Activated CD4-positive, alpha-beta T cell treated with anti-CD3 and anti-CD28 coated beads for 48 hours (primary cell): Measurements from ENCODE around the gene ZNF273.
"Not testable (repeated sequence)": the region's sequence is repeated elsewhere in the genome, so short reads cannot be mapped to it uniquely, and the experiment has no call there.

Source experiments
- DNase-seq: peaks from one replicate; pipeline ENCODE4 v3.0.0-alpha.2; 2020

Gene ZNF273

DNA sequence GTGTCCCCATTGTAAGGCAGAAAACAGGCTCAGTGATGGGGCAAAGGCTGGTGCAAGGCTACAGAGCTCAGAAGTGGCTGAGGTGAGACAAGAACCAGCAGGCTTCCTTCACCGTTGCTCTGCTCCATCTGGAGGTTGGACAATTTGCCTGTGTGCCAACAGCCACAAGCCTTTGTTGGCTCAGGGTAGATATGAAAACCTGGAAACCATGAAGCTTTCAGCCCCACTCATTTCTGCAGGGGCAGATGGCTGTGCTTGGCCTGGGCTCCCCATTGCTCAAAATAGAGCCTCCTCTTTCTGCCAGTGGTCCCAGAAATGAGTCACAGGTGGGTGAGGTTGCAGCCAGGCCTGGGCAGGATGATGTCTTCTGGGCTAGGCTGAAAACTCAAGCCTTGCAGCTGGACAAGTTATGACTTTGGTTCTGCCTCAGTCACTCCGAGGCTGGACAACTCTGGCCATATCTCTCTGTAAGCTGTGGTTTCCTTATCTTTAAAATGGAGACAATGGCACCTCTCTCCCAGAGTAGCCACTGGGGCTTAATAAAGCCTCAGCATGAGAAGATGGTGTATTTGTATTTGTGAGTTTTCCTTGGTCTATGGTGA, 12.2 kb upstream of the ZNF273 start:
- DNase-seq = no peak

DNA sequence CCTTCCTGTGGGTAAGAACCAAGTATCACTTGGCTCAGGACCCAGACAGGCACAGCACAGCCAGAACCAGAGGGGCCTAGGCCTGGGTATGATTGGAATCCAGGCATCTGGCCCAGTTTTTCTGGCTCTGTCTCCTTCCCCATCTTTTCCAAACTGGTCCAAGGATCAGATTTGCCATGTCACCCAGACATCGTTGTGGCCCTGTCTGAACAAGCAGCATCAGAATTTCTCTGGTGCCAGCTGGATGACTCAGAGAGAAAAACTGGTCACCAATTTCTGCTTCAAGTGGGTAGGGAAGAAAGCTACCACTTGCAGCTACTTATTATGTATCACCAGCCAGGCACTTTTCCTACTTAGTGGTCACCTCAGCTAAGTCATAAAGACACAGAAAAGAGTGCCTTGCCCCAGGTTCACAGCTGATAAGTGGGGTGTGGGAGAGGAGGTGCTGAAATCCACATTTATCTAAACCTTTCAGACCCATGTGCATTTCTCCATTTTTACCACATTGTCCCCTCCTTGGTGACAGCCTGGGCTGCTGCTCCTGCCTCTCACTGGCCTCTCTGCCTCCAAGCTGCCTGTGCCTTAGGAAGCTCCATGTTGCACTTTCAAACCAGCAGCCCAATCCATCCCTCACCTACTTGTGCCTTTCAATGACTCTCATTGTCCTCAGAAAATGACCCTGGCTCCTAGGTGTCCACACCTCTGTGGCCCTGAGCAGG, 11.6 kb upstream of the ZNF273 start:
- not testable (repeated sequence) for DNase-seq

DNA sequence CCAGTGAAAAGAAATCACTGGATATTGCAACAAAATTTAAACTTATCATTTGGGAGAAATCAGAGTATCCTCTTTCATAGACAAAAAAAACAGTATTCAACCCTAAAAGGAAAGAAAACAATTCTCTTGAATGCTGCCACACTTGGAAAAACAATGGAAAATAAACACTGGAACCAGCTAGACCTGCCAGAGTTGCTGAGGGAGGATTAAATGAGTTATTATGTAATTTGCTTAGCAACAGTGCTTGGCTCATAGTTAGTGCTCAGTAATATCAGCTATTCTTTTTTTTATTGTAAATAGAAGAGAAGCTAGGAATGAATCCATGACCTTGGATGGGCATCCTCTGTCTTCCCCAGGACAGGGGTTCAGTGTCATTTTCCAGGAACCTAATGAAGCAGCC, 11.0 kb upstream of the ZNF273 start:
- DNase-seq = no peak

DNA sequence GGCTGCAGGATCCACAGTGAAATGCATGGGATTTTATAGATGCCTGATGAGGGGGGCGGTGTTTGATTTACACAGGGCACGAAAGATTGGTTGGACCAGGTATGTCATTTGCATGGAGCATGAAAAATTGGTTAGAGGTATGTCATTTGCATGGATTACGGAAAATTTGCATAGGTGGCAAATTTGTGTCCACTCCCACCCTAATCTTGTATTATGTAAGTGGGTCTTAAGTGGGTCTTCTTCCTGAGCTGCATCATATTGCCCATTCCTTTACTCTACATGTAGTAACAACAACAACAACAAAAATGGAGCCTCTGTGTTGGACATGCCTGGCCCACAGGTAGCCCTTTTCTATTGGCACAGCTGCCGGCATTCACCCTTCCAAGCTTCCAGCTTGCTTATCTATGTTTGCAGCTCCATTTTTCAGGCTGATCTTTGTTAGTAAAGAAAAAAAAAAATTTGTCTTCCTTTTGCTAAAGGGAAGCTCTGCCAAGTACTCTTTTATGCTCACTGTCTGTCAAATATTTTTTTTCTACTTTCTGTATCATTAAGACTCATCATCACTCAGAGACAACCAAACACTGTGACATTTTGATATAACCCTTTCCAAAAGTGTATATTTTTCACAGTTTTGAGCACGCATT, 10.3 kb upstream of the ZNF273 start:
- no peak for DNase-seq

DNA sequence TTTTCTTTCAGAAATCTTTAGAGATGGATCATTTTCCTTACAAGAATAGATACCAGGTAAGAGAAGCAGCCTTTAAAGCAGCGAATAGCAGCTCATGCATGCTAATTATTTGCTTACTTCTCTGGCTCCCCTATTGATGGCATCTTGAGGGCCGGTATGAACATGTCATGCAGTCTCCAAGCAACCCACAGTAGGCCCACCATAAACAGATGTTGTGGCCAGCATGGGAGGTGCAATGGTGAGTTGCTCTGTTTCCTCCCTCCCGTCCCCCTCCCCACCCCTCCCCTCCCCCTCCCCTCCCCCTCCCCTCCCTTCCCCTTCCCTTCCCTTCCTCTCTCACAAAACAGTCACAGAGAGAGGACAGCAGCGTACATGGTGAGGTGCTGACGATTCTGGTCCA, 9.7 kb upstream of the ZNF273 start:
- no peak for DNase-seq

DNA sequence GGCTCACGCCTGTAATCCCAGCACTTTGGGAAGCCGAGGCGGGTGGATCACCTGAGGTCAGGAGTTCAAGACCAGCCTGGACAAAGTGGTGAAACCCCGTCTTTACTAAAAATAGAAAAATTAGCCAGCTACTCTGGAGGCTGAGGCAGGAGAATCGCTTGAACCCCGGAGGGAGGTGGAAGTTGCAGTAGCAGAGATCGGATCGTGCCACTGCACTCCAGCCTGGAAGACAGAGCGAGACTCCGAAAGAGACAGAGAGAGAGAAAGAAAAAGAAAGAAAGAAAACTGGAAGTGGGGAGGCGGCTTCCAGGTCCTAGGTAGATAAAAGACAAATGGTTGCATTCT, 640 bp upstream of the ZNF273 start:
- not testable (repeated sequence) for DNase-seq

DNA sequence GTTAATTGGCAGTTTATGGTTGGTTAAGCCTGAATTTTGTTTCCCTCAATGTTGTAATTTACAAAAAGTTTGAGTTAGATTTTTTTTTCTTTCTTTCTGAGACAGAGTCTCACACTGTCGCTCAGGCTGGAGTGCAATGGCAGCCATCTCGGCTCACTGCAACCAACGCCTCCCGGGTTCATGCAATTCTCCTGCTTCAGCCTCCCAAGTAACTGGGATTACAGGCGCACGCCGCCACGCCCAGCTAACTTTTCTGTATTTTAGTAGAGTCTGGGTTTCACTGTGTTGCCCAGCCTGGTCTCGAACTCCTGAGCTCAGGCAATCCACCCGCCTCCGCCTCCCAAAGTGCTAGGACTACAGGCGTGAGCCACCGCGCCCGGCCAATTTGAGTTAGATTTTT, 935 bp downstream of the ZNF273 start:
- DNase-seq = no peak

DNA sequence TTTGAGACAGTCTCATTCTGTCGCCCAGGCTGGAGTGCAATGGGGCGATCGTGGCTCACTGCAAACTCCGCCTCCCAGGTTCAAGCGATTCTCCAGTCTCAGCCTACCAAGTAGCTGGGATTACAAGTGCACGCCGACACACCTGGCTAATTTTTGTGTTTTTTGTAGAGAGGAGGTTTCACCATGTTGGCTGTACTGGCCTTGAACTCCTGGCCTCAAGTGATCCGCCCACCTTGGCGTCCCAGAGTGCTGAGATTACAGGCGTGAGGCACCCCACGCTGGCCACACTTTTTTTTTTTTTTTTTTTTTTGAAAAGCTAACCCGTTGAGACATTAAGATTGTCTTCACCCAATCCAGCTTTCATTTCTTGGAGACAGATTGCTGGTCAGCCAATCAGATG, 2.1 kb downstream of the ZNF273 start:
- DNase-seq = no peak

DNA sequence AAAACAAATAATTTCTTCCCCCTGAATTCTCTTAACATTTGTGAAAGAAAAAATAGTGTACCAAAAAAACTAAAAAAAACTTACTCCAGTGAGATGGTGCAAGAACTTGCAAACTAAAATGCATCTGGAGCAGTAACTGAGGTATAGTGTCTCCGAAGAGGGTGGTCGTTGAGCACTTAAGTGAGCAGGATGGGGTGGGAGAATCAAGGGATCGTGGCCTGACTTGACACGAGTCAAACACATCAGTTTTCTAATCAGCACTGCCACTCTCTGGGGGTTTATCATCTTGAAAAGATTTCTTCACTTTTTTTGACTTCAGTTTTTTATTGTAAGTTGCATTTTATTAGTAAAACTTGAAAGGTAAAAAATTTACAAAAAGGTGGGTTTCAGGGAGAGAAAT, 2.5 kb downstream of the ZNF273 start:
- DNase-seq = no peak

DNA sequence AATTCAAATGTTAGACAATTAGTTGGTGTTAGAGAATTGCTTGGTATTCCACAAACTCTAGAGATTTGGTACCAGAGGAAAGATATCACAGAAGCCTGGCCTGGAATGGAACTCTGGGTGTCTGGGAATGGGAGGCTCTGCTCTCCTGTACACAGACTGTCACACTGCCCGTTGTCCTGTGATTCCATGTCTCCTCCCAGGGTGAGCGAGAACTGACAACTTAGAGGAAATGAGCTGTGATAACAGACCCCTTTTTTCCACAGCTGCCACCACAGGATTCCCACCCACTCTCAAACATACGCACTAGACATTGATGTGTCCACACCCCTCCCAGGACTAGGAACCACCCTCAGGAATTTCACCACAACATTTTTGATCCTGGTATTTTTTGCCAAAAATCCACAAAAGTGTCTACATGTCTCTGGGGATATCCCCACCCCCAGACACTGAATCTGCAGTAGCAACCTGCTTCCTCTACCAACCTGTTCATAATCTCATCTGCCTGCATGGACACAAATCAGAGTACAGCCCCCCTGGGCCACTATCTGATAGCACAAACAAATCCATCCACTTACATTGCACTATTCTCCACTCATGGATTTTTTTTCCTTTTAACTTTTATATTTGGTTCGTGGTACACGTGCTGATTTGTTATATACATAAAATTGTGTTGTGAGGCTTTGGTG, 4.7 kb downstream of the ZNF273 start:
- DNase-seq = no peak

DNA sequence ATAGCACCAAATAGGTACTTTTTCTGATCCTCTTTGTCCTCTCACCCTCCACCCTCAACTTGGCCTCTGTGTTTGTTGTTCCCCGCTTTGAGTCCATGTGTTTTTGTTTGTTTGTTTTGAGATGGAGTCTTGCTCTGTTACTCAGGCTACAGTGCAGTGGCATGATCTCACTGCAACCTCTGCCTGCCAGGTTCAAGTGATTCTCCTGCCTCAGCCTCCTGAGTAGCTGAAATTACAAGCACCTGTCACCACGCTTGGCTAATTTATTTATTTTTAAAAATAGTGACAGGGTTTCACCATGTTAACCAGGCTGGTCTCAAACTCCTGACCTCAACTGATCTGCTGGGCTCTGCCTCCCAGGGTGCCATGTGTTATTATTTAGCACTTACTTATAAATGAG, 5.3 kb downstream of the ZNF273 start:
- DNase-seq = no peak

DNA sequence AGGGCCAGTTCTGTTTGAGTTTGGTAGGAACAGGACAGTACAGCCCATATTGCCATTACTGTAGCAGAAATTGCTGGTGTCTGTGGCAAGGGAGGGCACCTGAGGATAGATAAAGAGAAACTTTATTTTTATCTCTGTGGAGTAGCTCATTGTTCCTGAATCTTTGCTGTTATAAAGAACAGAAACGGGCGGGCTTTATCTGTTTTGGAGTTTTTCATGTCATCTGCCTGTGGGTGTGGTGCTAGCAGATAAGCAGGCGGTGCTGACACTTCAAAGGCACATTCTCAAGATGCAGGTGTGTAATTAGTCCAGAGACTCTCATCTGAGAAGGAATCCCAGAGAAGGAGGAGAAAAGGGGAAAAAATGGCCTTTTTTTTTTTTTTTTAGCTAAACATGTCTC, 11.5 kb downstream of the ZNF273 start:
- DNase-seq = no peak

DNA sequence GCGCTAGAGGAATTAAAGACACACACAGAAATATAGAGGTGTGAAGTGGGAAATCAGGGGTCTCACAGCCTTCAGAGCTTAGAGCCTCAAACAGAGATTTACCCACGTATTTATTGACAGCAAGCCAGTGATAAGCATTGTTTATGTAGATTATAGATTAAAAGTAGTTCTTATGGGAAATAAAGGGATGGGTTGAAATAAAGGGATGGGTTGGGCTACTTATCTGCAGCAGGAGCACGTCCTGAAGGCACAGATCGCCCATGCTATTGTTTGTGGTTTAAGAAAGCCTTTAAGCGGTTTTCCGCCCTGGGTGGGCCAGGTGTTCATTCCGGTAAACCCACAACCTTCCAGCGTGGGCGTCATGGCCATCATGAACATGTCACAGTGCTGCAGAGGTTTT, 12.2 kb downstream of the ZNF273 start:
- not testable (repeated sequence) for DNase-seq

DNA sequence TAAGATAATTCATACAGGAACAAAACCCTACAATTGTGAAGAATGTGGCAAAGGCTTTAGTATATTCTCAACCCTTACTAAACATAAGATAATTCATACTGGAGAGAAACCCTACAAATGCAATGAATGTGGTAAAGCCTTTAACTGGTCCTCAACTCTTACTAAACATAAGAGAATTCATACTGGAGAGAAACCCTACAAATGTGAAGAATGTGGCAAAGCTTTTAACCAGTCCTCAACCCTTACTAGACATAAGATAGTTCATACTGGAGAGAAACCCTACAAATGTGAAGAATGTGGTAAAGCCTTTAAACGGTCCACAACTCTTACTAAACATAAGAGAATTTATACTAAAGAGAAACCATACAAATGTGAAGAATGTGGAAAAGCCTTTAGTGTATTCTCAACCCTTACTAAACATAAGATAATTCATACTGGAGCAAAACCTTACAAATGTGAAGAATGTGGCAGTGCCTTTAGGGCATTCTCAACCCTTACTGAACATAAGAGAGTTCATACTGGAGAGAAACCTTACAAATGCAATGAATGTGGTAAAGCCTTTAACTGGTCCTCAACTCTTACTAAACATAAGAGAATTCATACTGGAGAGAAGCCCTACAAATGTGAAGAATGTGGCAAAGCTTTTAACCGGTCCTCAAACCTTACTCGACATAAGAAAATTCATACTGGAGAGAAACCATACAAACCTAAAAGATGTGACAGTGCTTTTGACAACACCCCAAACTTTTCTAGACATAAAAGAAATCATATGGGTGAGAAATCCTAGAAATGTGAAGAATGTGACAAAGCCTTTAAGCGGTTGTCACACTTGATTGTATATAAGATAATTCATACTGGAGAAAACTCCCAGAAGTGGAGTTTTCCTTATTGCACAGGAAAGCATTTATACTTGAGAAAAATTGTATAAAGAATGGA, 25.4 kb downstream of the ZNF273 start:
- DNase-seq = not testable (repeated sequence)

DNA sequence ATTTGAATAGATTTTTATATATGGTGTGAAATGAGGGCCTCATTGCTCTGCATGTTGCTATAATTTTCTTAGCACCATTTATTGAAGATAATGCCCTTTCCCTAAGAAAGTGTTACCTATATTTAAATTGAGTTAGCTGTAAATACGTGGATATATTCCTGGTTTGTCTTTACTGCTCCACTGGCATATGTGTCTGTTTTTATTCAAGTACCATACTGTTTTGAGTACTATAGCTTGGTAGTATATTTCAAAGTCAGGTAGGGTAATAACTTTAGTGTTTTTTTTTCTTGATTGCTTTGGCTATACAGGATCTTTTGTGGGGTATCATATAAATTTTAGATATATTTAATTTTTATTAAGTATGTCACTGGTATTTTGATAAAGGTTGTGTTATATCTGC, 31.4 kb downstream of the ZNF273 start:
- DNase-seq = no peak

DNA sequence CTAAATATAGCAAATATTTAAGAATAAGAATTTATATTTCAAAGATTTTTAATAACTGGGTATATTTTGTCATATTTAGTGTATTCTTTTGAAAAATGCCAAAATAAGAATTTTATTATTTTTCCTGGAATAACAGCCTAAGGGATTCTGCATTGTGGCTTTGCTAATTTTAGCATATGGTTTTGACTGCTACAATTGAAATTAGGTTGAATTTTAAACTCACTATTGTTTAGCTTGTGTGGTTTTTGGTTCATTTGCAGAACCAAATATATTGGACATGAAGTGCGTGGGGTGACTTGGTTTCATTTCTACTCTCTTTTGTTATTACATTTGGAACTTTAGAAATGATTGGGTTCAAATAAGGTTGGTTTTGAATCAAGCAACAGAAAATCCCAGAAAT, 35.5 kb downstream of the ZNF273 start:
- no peak for DNase-seq

DNA sequence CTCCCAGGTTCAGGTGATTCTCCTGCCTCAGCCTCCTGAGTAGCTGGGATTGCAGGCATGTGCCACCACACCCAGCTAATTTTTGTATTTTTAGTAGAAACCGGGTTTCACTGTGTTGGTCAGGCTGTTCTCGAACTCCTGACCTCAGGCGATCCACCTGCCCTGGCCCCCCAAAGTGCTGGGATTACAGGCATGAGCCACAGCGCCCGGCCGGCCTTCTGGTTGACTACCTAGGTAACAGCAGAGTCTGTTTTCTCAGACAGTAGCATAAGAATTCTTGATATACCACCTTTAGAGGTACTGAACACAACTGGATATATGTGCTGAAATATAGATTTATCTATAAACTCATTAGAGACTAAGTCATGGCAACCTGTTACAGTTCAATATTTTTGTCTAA, 36.9 kb downstream of the ZNF273 start:
- not testable (repeated sequence) for DNase-seq

DNA sequence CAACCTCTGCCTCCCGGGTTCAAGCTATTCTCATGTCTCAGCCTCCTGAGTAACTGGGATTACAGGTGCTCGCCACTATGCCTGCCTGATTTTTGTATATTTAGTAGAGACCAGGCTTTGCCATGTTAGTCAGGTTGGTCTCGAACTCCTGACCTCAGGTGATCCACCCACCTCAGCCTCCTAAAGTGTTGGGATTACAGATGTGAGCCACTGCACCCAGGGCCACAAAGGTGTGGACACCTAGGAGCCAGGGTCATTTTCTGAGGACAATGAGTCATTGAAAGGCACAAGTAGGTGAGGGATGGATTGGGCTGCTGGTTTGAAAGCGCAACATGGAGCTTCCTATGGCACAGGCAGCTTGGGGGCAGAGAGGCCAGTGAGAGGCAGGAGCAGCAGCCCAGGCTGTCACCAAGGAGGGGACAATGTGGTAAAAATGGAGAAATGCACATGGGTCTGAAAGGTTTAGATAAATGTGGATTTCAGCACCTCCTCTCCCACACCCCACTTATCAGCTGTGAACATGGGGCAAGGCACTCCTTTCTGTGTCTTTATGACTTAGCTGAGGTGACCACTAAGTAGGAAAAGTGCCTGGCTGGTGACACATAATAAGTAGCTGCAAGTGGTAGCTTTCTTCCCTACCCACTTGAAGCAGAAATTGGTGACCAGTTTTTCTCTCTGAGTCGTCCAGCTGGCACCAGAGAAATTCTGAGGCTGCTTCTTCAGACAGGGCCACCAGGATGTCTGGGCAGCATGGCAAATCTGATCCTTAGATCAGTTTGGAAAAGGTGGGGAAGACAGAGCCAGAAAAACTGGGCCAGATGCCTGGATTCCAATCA, 41.8 kb downstream of the ZNF273 start:
- not testable (repeated sequence) for DNase-seq

DNA sequence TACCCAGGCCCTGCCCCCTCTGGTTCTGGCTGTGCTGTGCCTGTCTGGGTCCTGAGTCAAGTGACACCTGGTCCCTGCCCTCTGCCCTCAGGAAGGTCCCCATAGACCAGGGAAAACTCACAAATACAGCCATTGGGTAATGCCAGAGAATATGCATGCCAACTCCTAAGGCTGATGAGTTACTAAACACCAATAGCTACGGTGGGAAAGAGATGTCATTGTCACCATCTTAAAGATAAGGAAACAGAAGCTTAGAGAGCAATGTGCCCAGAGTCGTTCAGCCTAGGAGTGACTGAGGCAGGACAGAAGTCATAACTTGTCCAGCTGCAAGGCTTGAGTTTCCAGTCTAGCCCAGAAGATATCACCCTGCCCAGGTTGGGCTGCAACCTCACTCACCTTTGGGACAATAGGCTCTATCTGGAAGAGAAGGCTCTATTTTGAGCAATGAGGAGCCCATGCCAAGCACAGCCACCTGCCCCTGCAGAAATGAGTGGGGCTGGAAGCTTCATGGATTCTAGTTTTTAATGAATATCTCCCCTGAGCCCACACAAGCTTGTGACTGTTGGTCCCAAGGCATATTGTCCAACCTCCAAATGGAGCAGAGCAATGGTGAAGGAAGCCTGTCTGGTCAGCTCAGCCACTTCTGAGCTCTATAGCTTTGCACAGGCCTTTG, 42.6 kb downstream of the ZNF273 start:
- DNase-seq = no peak

DNA sequence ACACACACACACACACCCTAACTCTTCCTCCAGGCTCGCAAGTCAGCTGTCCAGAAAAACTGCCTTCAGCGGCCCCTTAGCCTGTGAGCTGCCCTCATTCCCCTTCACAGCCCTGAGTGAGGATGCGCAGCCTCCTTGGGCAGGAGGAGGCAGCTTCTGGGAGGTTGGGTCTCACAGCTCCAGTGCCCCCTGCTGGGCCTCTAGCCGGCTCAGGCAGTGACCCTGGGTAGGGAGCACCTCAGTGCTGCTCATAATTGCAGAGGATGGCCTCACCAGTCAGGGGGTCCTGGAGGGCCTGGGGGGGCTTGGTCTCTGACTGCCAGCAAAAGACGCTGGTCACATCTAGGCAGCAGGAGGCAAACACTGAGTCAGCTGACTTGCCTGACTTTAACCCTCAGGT, 43.7 kb downstream of the ZNF273 start:
- DNase-seq = peak; percentile 54
